GM18870 (cell line): ENCODE results near the gene NLRC4.
"Not testable (repeated sequence)": the region's sequence is repeated elsewhere in the genome, so short reads cannot be mapped to it uniquely, and the experiment has no call there.

ENCODE experiments used
- ATAC-seq: cut with Tn5 transposase; IDR thresholded peaks from one replicate; pipeline ENCODE4 v1.9.1; 2021; ENCODE audit warnings: moderate library complexity; ENCODE audit not compliant: unreplicated experiment

Gene NLRC4

GRCh38 chr2:32264422-32265105 lies at the start of gene NLRC4:
NLRC4 (minus strand) TSS chr2:32264886; CDS start chr2:32256775, 8,111 bp downstream.
- ATAC-seq: peak; percentile 86

- ATAC-seq: no peak
Measured at GRCh38 chr2:32310577-32310976, 45.9 kb upstream of the NLRC4 start.

DNA sequence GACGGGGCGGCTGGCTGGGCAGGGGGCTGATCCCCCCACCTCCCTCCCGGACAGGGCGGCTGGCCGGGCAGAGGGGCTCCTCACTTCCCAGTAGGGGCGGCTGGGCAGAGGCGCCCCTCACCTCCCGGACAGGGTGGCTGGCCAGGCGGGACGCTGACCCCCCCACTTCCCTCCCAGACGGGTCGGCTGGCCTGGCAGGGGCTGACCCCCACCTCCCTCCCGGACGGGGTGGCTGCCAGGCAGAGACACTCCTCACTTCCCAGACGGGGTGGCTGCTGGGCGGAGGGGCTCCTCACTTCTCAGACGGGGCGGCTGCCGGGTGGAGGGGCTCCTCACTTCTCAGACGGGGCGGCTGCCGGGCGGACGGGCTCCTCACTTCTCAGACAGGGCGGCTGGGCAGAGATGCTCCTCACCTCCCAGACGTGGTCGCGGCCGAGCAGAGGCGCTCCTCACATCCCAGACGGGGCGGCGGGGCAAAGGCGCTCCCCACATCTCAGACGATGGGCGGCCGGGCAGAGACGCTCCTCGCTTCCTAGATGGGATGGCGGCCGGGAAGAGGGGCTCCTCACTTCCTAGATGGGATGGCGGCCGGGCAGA lies 29.4 kb upstream of the NLRC4 start:
- ATAC-seq: not testable (repeated sequence)

DNA sequence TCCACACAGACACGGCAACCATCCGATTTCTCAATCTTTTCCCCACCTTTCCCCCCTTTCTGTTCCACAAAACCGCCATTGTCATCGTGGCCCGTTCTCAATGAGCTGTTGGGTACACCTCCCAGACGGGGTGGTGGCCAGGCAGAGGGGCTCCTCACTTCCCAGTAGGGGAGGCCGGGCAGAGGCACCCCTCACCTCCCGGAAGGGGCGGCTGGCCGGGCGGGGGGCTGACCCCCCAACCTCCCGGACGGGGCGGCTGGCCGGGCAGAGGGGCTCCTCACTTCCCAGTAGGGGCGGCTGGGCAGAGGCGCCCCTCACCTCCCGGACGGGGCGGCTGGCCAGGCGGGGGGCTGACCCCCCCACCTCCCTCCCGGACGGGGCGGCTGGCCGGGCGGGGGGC lies 28.8 kb upstream of the NLRC4 start:
- not testable (repeated sequence) for ATAC-seq

GRCh38 chr2:32291746-32292145 lies 27.1 kb upstream of the NLRC4 start:
- no peak for ATAC-seq

DNA sequence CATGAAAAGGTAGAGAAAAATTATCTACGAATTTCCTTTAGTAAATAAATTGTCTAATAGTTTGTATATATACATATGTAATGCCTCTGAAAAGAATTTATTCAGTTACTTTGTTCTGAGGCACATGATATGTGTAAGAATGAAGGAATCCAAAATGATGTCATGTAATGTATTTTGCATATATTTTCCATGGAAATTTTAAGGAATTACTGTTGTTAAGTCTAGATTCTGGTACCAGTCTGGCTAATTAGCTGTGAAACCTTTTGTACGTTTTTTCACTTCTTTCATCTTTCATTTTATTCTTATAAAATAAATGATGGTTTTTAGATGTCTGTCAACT lies 25.3 kb upstream of the NLRC4 start:
- ATAC-seq: no peak

- no peak for ATAC-seq
Measured at GRCh38 chr2:32289165-32289999, 24.7 kb upstream of the NLRC4 start.

DNA sequence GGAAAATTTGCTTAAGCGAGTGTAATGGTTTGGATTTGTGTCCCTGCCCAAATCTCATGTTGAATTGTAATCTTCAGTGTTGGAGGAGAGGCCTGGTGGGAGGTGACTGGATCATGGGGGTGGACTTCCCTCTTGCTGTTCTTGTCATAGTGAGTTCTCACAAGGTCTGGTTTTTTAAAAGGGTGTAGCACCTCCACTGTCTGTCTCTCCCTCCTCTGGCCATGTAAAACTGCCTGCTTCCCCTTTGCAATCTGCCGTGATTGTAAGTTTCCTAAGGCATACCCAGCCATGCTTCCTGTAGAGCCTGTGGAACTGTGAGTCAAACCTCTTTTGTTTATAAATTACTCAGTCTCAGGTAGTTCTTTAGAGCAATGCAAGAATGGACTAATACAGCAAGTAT lies 19.6 kb upstream of the NLRC4 start:
- no peak for ATAC-seq

GRCh38 chr2:32278478-32278853 lies 13.8 kb upstream of the NLRC4 start:
- no peak for ATAC-seq

DNA sequence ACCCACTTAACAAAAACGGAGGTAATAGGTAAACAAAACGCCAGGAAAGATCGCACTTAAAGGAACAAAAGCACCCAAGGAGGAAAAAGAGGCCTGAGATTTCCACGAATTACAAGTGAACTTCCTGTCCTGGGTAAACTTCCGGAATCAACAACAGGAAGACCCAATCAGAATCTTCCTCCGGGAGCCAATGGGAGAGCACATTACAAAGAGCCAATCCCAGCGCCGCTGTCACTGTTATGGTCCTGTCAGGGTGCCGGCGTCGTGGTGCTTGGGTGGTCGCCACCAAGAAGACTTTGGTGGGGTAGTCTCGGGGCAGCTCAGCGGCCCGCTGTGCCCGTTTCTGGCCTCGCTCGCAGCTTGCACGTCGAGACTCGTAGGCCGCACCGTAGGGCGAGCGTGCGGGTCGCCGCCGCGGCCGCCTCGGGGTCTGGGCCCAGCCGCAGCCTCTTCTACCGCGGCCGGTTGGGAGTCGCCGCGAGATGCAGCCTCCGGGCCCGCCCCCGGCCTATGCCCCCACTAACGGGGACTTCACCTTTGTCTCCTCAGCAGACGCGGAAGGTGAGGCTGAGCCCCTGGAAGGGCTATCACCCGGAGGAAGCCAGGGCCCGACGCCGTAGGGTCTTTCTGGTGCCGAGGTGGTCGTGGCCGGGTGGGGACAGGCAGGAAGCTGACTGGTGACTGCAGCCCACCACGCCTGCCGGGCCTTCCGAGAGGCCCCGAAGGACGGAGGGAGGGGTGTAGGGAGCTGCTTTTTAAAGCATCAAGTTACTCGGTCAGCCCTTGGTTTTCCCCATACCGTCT lies 13.2 kb upstream of the NLRC4 start, which contains the start of gene YIPF4:
Gene YIPF4 (plus strand): TSS at position 231 of the 804 bp plus-strand sequence. CDS start 252 bp downstream, at position 483.
- ATAC-seq: peak; percentile 99

DNA sequence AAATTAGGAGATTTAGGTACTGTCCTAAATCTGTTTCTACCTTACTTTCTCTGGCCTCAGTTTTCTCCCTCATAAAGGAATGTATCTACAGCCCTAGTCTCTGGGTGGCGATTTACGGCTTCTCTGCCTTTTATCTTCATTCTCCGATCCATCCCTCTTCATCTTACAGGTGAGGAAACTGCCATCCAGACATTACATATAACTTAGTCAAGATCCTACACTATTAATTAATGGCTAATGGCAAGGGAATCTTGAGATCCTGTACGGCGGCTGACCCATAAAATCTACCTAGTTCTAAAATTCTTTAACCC lies 12.6 kb upstream of the NLRC4 start:
- no peak for ATAC-seq

GRCh38 chr2:32275790-32276189 lies 11.1 kb upstream of the NLRC4 start:
- ATAC-seq: not testable (repeated sequence)

GRCh38 chr2:32274289-32274688 lies 9.6 kb upstream of the NLRC4 start:
- ATAC-seq: no peak

GRCh38 chr2:32272279-32272678 lies 7.6 kb upstream of the NLRC4 start:
- ATAC-seq: no peak

DNA sequence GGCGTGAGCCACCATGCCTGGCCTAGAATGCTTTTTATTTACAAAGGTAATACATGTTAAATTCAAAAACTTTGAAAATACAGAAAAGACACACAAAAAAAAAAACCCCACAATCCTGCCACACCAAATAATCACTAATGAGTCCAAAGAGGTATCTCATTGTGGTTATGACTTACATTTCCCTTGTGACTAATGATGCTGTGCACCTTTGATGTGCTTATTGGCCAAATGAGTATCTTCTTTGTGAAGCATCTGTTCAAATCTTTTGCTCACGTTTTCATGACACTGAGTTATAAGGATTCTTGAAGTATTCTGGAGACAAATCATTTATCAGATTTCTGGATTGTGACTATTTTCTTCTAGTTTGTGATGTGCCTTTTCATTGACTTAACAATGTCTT lies 6.4 kb upstream of the NLRC4 start:
- no peak for ATAC-seq

DNA sequence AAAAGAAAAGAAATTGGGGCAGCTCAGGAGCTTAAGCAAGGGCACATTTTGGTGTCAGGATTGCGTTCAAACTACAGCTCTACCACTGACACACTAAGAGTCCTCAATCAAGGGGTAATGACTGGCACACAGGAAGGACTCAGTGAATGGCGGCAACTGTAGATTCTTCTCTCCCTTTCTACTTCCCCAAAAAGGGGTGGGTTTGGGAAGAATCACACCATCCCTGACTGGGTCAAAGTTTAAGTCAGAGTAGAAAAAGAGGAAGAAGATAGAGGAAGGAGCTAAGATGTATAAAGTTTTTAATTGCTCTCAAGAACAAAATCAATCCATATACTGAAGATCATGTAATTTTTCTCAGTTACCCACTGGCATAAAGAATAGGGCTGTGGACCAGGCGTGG lies 2.6 kb downstream of the NLRC4 start:
- ATAC-seq: no peak

DNA sequence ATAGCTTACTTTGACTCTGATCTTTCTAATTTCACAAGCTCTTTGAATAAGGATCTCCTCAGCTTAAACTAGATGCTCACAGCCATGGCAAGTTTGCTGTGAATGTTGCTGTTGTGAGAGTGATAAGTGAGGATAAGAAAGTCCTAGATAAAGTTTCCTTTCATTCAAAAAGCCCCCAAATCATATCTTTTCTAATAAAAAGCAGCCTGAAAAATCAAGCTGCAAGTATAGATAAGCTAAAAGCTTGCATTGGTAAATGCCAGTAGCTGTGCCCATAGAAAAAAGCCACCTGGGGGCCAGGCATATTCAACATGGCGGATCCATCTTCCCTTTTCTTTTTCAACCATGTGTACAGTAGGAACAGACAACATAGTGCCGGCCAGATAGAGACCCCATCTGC lies 4.3 kb downstream of the NLRC4 start:
- ATAC-seq: no peak

DNA sequence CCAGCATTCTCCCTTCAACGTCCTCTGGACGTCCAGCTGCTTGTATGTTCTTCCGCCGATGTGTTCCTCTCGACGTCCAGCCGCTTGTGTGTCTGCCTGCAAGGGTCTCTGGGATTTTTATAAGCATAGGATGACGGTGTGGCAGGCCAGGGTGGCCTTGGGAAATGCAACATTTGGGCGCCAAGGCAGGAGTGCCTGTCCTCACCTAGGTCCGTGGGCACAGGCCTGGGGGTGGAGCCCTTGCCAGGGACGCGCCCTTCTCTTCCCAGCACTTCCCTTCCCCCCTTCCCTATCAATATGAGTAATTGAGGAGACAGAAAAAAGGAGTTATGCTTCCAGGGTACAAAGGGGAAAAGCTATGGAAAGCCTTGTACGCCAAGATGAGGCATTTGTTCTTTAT lies 6.4 kb downstream of the NLRC4 start:
- ATAC-seq: no peak

- no peak for ATAC-seq
Measured at GRCh38 chr2:32250290-32250689, 14.4 kb downstream of the NLRC4 start.

GRCh38 chr2:32249731-32250236 lies 14.9 kb downstream of the NLRC4 start:
- ATAC-seq: no peak

- no peak for ATAC-seq
Measured at GRCh38 chr2:32248299-32248698, 16.4 kb downstream of the NLRC4 start.
